Natural killer cell (primary cell): Measurements from ENCODE around the gene YTHDF1. TPM values are rescaled to one million over a fixed set of nuclear protein-coding genes. Genes with fewer than 3 reads are reported as not detected.

Source experiments
- ATAC-seq, 3 donors: fragments of 150-1000 bp in 2 of 3; fragments of 200-7000 bp in 1 of 3; cut with Tn5 transposase; 1 replicate in 1 of 3; 2 replicates in 2 of 3; pipeline ENCODE4 v1.10.0; 2021; ENCODE audit warnings: mild to moderate bottlenecking in 2 of 3, moderate library complexity in 2 of 3
- DNase-seq, 2 donors: peaks; one replicate each; pipeline versions ENCODE4 v3.0.0 to v3.0.0-alpha.2; 2013 to 2021; ENCODE audit warnings: mixed read lengths in 1 of 2
- H3K27ac ChIP-seq: one replicate; pipeline ENCODE4 v1.5.1; 2013; ENCODE audit warnings: mild to moderate bottlenecking, low read length
- H3K27me3 ChIP-seq: one replicate; pipeline ENCODE4 v1.6.1; 2013; ENCODE audit warnings: low read length; ENCODE audit not compliant: control insufficient read depth, insufficient read depth
- H3K36me3 ChIP-seq: one replicate; pipeline ENCODE4 v1.6.1; 2013; ENCODE audit warnings: low read length; ENCODE audit not compliant: control insufficient read depth, insufficient read depth
- H3K4me1 ChIP-seq: one replicate; pipeline ENCODE4 v1.6.1; 2013; ENCODE audit warnings: low read length; ENCODE audit not compliant: control insufficient read depth, insufficient read depth
- H3K4me3 ChIP-seq: one replicate; pipeline ENCODE4 v1.5.1; 2013; ENCODE audit warnings: low read length
- H3K9me3 ChIP-seq: one replicate; pipeline ENCODE4 v1.6.1; 2013; ENCODE audit warnings: low read length; ENCODE audit not compliant: control insufficient read depth, insufficient read depth
- H3K27ac Mint-ChIP-seq, 2 donors: one replicate each; pipeline ENCODE4 v1.8.0; 2022; ENCODE audit warnings: mild to moderate bottlenecking in 2 of 2, mixed read lengths in 2 of 2, moderate library complexity in 1 of 2
- H3K27me3 Mint-ChIP-seq, 2 donors: one replicate each; pipeline ENCODE4 v1.8.0; 2022; ENCODE audit warnings: low read depth in 2 of 2, mixed read lengths in 2 of 2
- H3K36me3 Mint-ChIP-seq: one replicate; pipeline ENCODE4 v1.8.0; 2022; ENCODE audit warnings: mixed read lengths
- H3K4me1 Mint-ChIP-seq, 2 donors: one replicate each; pipeline ENCODE4 v1.8.0; 2022; ENCODE audit warnings: mixed read lengths in 2 of 2
- H3K4me3 Mint-ChIP-seq: one replicate; pipeline ENCODE4 v1.8.0; 2022; ENCODE audit warnings: mild to moderate bottlenecking, moderate library complexity, mixed read lengths
- H3K9me3 Mint-ChIP-seq, 2 donors: one replicate each; pipeline ENCODE4 v1.8.0; 2022; ENCODE audit warnings: mixed read lengths in 2 of 2
- WGBS: methylation state at CpG from one replicate; pipeline ENCODE4 v1.1.7; 2013; ENCODE audit warnings: missing lambda C conversion rate; ENCODE audit not compliant: insufficient coverage; 5-methylcytosine and 5-hydroxymethylcytosine counted together
- intact Hi-C: fragments of 100-400 bp; cut with micrococcal nuclease; formaldehyde crosslinking; loops from one replicate; pipeline ENCODE4 v1.14.2; 2022
- total RNA-seq, 4 donors: library from RNA; stranded (reverse); fragments of 120-200 nt in 1 of 4; gene quantifications; one replicate each; pipeline versions ENCODE4 v1.2.3 to v1.2.4, GENCODE V29; 2013 to 2022
- TF ChIP-seq, protein P1 (sequence below): fragments of 200-600 bp; IDR thresholded peaks from one replicate; pipeline ENCODE4 v1.8.0; 2022; ENCODE audit warnings: antibody characterized with exemption

YTHDF1 gene
- total RNA-seq, 3 donors from 2014 or later (not counting 1 experiment from before 2014, with no cell fraction given), result 39.1 to 43.1 (median 41.0) TPM

DNA sequence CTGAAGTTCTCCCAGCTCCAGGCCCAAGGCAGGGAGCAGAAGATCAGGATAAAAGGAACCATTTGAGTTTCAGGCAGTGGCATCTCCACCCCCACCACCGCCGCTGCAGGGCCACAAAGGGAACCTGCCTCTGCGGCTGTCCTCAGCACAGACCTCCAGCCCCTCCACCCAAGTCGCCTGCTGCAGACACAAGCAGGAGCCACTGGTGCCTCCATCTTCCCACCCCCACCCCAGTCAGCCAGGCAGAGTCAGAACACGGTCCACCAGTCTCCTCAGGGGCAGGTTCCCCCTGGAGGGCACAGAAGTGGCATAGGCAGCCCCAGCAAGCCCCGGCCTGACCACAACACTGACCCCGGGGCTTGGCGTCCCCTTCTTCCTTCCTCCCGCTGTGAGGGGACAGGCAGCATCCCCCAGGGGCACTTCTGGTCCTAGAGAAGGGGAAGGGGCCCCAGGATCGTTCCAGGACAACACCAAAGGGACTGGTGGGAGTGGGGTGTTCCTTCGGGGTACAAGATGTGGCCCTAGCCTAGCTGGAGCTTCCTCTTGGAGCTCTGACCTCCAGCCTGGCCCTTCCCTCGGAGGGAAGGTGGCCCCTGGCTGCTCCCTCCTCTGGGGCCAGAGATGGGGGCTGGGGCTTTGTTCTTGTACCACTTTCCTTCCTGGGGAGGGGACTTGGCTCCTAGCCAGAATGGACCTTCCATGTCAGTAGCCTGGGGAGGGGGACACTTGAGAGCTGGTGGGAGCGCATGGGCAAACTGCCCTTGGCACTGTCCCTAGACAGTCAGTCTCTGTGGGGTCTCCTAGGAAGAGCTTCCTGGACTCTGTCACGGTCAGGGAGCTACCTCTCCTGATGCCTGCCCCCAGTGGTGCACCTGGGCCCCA, 36.0 kb downstream of the YTHDF1 start:
- Mint-ChIP-seq H3K4me1 (peaks cover 0 to 19% of the 10 kb centered on the region in 2 donors), H3K9me3 (no peaks in the 10 kb centered on the region), H3K27me3 (peaks cover 16 to 26% of the 10 kb centered on the region in 2 donors), H3K27ac (peak overlapping the region in 1 of 2 donors; percentile 63), H3K36me3 (no peaks in the 10 kb centered on the region), H3K4me3 (peak overlapping the region; percentile 57)
- H3K9me3 ChIP-seq, result no peaks in the 10 kb centered on the region
- 20% methylated on average over 14 of the region's 14 CpGs for WGBS
- TF ChIP-seq, protein P1, sequence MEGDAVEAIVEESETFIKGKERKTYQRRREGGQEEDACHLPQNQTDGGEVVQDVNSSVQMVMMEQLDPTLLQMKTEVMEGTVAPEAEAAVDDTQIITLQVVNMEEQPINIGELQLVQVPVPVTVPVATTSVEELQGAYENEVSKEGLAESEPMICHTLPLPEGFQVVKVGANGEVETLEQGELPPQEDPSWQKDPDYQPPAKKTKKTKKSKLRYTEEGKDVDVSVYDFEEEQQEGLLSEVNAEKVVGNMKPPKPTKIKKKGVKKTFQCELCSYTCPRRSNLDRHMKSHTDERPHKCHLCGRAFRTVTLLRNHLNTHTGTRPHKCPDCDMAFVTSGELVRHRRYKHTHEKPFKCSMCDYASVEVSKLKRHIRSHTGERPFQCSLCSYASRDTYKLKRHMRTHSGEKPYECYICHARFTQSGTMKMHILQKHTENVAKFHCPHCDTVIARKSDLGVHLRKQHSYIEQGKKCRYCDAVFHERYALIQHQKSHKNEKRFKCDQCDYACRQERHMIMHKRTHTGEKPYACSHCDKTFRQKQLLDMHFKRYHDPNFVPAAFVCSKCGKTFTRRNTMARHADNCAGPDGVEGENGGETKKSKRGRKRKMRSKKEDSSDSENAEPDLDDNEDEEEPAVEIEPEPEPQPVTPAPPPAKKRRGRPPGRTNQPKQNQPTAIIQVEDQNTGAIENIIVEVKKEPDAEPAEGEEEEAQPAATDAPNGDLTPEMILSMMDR, result no peak
- H3K36me3 ChIP-seq, result no peaks in the 10 kb centered on the region
- H3K4me3 ChIP-seq, result no peak overlapping the region
- ATAC-seq (no peak), DNase-seq (no peak)
- peaks cover 12% of the 10 kb centered on the region for H3K4me1 ChIP-seq
- intact Hi-C loops, result loop anchor here (5.0 kb wide), 1 partner anchor 123 kb away; no protein-coding TSS in a partner anchor
- no peak overlapping the region for H3K27ac ChIP-seq
- H3K27me3 ChIP-seq, result peaks cover 15% of the 10 kb centered on the region

DNA sequence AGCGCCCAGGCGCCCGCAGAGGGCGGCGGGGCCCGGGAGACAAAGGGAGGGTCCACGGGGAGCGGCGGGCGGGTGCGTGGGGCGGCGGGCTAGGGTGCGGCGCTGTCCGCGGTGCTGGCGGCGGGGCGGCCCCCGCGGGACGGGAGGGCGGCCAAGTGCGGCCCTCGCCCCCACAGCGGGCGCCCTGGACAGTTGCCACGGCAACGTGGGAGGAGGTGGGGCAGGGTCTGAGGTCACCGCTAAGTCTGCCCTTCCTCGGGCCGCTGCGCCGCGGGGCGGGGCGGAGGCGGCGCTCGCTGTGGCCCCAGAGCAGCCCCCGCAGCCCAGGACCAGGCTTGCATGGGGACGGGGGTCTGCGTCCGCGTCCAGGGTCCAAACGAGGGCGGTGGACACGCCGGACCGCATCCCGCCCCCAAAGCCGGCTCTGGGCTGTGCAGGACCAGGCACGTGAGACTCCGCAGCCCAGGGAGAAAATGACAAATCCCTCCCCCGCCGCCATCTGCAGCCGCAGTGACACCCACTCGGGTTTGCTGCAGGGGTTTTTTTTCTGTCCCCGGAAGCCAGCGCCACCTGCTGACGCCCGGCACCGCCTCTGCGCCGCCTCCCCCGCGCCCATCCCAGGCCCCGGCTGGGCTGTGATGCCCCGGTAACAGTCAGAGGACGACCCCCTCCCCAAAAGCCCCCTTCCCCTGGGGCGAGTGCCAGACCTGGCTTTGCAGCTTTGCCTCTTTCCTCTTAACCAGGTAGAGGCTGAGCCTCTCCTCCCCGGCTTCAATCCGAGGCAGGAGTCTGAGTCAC, 36.8 kb downstream of the YTHDF1 start:
- H3K36me3 ChIP-seq, result no peaks in the 10 kb centered on the region
- peak overlapping the region; percentile 57 for H3K4me3 Mint-ChIP-seq
- TF ChIP-seq, protein P1, result peak; percentile 56
- peaks cover 0 to 19% of the 10 kb centered on the region in 2 donors for H3K4me1 Mint-ChIP-seq
- peak overlapping the region; percentile 10 for H3K4me3 ChIP-seq
- peak; percentile 69 to 84 for DNase-seq
- intact Hi-C loops, result no loop called here
- no peaks in the 10 kb centered on the region for H3K9me3 Mint-ChIP-seq
- H3K4me1 ChIP-seq, result peaks cover 12% of the 10 kb centered on the region
- no peak overlapping the region for H3K27ac ChIP-seq
- peak; percentile 71 to 87 (median 85) for ATAC-seq
- no peaks in the 10 kb centered on the region for H3K9me3 ChIP-seq
- H3K27ac Mint-ChIP-seq, result peak overlapping the region in 1 of 2 donors; percentile 63
- 1% methylated on average over 74 of the region's 74 CpGs for WGBS
- H3K36me3 Mint-ChIP-seq, result no peaks in the 10 kb centered on the region
- peaks cover 23% of the 10 kb centered on the region for H3K27me3 ChIP-seq
- peaks cover 16 to 29% of the 10 kb centered on the region in 2 donors for H3K27me3 Mint-ChIP-seq

DNA sequence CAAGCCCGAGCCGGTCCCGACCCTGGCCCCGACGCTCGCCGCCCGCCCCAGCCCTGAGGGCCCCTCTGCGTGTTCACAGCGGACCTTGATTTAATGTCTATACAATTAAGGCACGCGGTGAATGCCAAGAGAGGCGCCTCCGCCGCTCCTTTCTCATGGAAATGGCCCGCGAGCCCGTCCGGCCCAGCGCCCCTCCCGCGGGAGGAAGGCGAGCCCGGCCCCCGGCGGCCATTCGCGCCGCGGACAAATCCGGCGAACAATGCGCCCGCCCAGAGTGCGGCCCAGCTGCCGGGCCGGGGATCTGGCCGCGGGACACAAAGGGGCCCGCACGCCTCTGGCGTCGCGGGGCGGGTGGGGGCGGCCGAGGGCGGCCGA, 37.5 kb downstream of the YTHDF1 start:
- Mint-ChIP-seq H3K4me1 (peaks cover 0 to 19% of the 10 kb centered on the region in 2 donors), H3K27me3 (peaks cover 16 to 29% of the 10 kb centered on the region in 2 donors), H3K36me3 (no peaks in the 10 kb centered on the region), H3K9me3 (no peaks in the 10 kb centered on the region), H3K4me3 (no peak overlapping the region), H3K27ac (no peak overlapping the region)
- TF ChIP-seq, protein P1, result no peak
- no peak overlapping the region for H3K27ac ChIP-seq
- intact Hi-C loops, result no loop called here
- no peaks in the 10 kb centered on the region for H3K9me3 ChIP-seq
- WGBS, result 4% methylated on average over 49 of the region's 49 CpGs
- no peak for ATAC-seq
- no peaks in the 10 kb centered on the region for H3K36me3 ChIP-seq
- no peak overlapping the region for H3K4me3 ChIP-seq
- H3K4me1 ChIP-seq, result peaks cover 12% of the 10 kb centered on the region
- peaks cover 27% of the 10 kb centered on the region for H3K27me3 ChIP-seq
- DNase-seq, result no peak
